AG04450 (cell line): ENCODE data around the gene PAM. TPM values are rescaled to one million over a fixed set of nuclear protein-coding genes. Genes with fewer than 3 reads are reported as not detected.

Experiments
- CTCF ChIA-PET: fragments of 300-600, 350-600 bp; formaldehyde crosslinking; extraction: SDS; loops from one replicate; lab custom pipeline; 2022; ENCODE audit warnings: antibody characterized with exemption, inconsistent platforms; lab: Charles Lee
- POLR2A ChIA-PET: fragments of 350-600 bp; formaldehyde crosslinking; extraction: SDS; loops from one replicate; lab custom pipeline; 2021; ENCODE audit warnings: antibody characterized with exemption, inconsistent platforms; lab: Yijun Ruan, JAX
- DNase-seq: peaks from one replicate; pipeline ENCODE4 v3.0.0-alpha.2; 2011; ENCODE audit warnings: low read depth, low spot score
- H3K27ac ChIP-seq: one replicate; pipeline ENCODE4 v1.5.1; 2012; ENCODE audit warnings: low read depth, low read length, control low read depth
- H3K27me3 ChIP-seq: one replicate; pipeline ENCODE4 v1.6.0; 2012; ENCODE audit warnings: low read length; ENCODE audit not compliant: control insufficient read depth, insufficient read depth
- H3K4me3 ChIP-seq: 2 replicates; pipeline ENCODE4 v1.5.1; 2011; ENCODE audit warnings: mild to moderate bottlenecking, low read depth, low read length, control low read depth
- H3K9me3 ChIP-seq: 2 replicates; pipeline ENCODE4 v1.5.1; 2012; ENCODE audit warnings: low read length; ENCODE audit not compliant: control insufficient read depth, insufficient read depth
- CTCF ChIP-seq: IDR thresholded peaks from 2 replicates; pipeline ENCODE4 v1.5.1; 2011; ENCODE audit warnings: low read depth, low read length, control low read depth, inconsistent platforms
- polyA plus RNA-seq: library from polyadenylated mRNA; depleted of rRNA; stranded (reverse); fragments of >200 nt; gene quantifications from 2 replicates; pipeline ENCODE4 v1.2.3, GENCODE V29; 2011

PAM gene
- polyA plus RNA-seq, 1 experiment, result 307 TPM

GRCh38 chr5:102873379-102873932, 118.4 kb downstream of the PAM start:
- H3K9me3 ChIP-seq, result no peaks in the 10 kb centered on the region
- no peak for TF ChIP-seq CTCF
- CTCF ChIA-PET, result no interaction called here
- POLR2A ChIA-PET, result no interaction called here
- no peak for DNase-seq
- no peak overlapping the region for H3K4me3 ChIP-seq
- no peaks in the 10 kb centered on the region for H3K27me3 ChIP-seq
- H3K27ac ChIP-seq, result no peak overlapping the region

GRCh38 chr5:102874054-102874453, 118.9 kb downstream of the PAM start:
- no peaks in the 10 kb centered on the region for H3K9me3 ChIP-seq
- no peak overlapping the region for H3K27ac ChIP-seq
- ChIA-PET CTCF (interaction anchor here (1.2 kb wide), 1 partner anchor 193 kb away, joined by 5 read pairs; no protein-coding TSS in a partner anchor), POLR2A (no interaction called here)
- no peaks in the 10 kb centered on the region for H3K27me3 ChIP-seq
- DNase-seq, result no peak
- no peak overlapping the region for H3K4me3 ChIP-seq
- TF ChIP-seq CTCF, result no peak

DNA sequence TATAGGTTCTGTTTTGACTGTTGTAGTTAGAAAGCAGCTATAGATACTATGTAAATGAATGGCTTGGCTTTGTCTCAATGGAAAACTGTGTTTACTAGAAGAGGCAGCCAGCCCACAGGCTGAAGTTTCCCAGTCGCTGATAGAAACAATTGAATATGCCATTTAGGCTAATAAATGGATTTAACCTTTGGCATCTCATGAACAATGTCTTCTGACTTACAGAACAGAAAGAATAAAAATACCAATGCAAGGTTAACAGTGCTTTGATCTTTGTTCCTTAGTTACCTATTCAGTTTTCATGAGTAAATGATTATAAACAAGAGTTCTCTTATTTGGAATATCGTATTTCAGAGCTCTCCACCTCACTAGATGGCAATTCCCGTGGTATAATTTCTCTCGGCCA, 120.6 kb downstream of the PAM start:
- no peak overlapping the region for H3K4me3 ChIP-seq
- DNase-seq, result no peak
- H3K27me3 ChIP-seq, result no peaks in the 10 kb centered on the region
- no peaks in the 10 kb centered on the region for H3K9me3 ChIP-seq
- H3K27ac ChIP-seq, result no peak overlapping the region
- POLR2A ChIA-PET, result no interaction called here
- TF ChIP-seq CTCF, result no peak
- CTCF ChIA-PET, result interaction anchor here (1.0 kb wide), 1 partner anchor 10 kb away, joined by 4 read pairs; no protein-coding TSS in a partner anchor

GRCh38 chr5:102876610-102877009, 121.5 kb downstream of the PAM start:
- CTCF ChIA-PET, result no interaction called here
- no peak for TF ChIP-seq CTCF
- Histone ChIP-seq H3K27me3 (no peaks in the 10 kb centered on the region), H3K27ac (no peak overlapping the region), H3K9me3 (no peaks in the 10 kb centered on the region), H3K4me3 (no peak overlapping the region)
- POLR2A ChIA-PET, result no interaction called here
- no peak for DNase-seq

DNA sequence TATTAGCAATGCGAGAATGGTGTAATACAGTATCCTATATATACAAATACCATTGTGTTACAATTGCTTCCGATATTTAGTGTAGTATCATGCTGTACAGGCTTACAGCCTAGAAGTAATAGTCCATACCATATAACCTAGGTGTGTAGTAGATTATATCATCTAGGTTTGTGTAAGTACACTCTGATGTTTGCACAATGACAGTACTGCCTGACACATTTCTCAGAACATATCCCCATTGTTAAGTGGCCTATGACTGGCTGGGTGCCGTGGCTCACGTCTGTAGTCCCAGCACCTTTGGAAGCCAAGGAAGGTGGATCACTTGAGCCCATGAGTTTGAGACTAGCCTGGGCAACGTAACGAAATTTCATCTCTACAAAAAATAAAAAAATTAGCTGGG, 124.6 kb downstream of the PAM start:
- Histone ChIP-seq H3K27ac (no peak overlapping the region), H3K9me3 (no peaks in the 10 kb centered on the region), H3K27me3 (no peaks in the 10 kb centered on the region), H3K4me3 (no peak overlapping the region)
- POLR2A ChIA-PET, result no interaction called here
- TF ChIP-seq CTCF, result no peak
- CTCF ChIA-PET, result no interaction called here
- DNase-seq, result no peak
